Gastroesophageal sphincter (tissue), 3 donors: ENCODE measurements around the gene AK1.

Source experiments
- CTCF ChIP-seq, 4 experiments: fragments of 200-600 bp in 2 of 4; fragments of 450-650 bp in 2 of 4; sonication (generic) in 1 of 4; IDR thresholded peaks; one replicate each; pipeline ENCODE4 v1.5.1; 2017 to 2019; ENCODE audit warnings: antibody characterized with exemption in 4 of 4, mild to moderate bottlenecking in 2 of 4, moderate library complexity in 2 of 4
- POLR2A ChIP-seq, 2 donors: fragments of 450-650 bp; IDR thresholded peaks; one replicate each; pipeline ENCODE4 v1.6.1; 2017; ENCODE audit warnings: antibody characterized with exemption in 2 of 2, mild to moderate bottlenecking in 2 of 2, moderate library complexity in 1 of 2
- POLR2AphosphoS5 ChIP-seq: sonication (generic); formaldehyde crosslinking; IDR thresholded peaks from one replicate; pipeline ENCODE4 v1.6.1; 2017; ENCODE audit warnings: antibody characterized with exemption

- TF ChIP-seq CTCF (IDR thresholded peaks at IDR 0.05) = no peak
- TF ChIP-seq POLR2AphosphoS5 = no peak
- TF ChIP-seq POLR2A (IDR thresholded peaks at IDR 0.05) = no peak
Observed at GRCh38 chr9:127884976-127885490, 7.6 kb upstream of the AK1 start.
